OCI-LY3 (cell line): Measurements from ENCODE around the gene KDM1A.
A peak's percentile ranks its signal among the peaks of the same experiment; 100 is the strongest.

ENCODE experiments used
- H2AFZ ChIP-seq: fragments of 200-600, 300-600 bp; shearing (Covaris generic); 2 replicates; pipeline ENCODE4 v1.6.0; 2014; ENCODE audit warnings: antibody characterized with exemption, low read depth, low read length
- H3K27ac ChIP-seq: fragments of 200-600, 300-600 bp; sonication (generic); 2 replicates; pipeline ENCODE4 v1.5.1; 2014; ENCODE audit warnings: mild to moderate bottlenecking, low read length, moderate library complexity, mixed read lengths
- H3K27me3 ChIP-seq: fragments of 200-600, 300-600 bp; sonication (generic); 2 replicates; pipeline ENCODE4 v1.6.1; 2014; ENCODE audit warnings: low read depth, low read length, mixed read lengths
- H3K36me3 ChIP-seq: fragments of 200-600, 300-600 bp; sonication (generic); replicated peaks from 2 replicates; pipeline ENCODE3; 2014; ENCODE audit warnings: low read depth, low read length, mixed read lengths
- H3K4me1 ChIP-seq: fragments of 300-600, 200-600 bp; sonication (generic); 2 replicates; pipeline ENCODE4 v1.6.1; 2014; ENCODE audit warnings: low read length, mixed read lengths
- H3K4me2 ChIP-seq: fragments of 200-600, 300-600 bp; sonication (generic); 2 replicates; pipeline ENCODE4 v1.6.1; 2014; ENCODE audit warnings: low read length, mixed read lengths
- H3K4me3 ChIP-seq: fragments of 300-600, 200-600 bp; sonication (generic); 2 replicates; pipeline ENCODE4 v1.5.1; 2014; ENCODE audit warnings: antibody characterized with exemption, mild to moderate bottlenecking, low read length, moderate library complexity
- H3K79me2 ChIP-seq: fragments of 300-600, 200-600 bp; shearing (Covaris generic); 2 replicates; pipeline ENCODE4 v1.6.1; 2014; ENCODE audit warnings: mild to moderate bottlenecking, low read length, mixed read lengths
- H3K9ac ChIP-seq: fragments of 300-600, 200-600 bp; shearing (Covaris generic); 2 replicates; pipeline ENCODE4 v1.6.0; 2014; ENCODE audit warnings: mild to moderate bottlenecking, low read length, moderate library complexity
- H3K9me3 ChIP-seq: fragments of 200-600, 300-600 bp; shearing (Covaris generic); 2 replicates; pipeline ENCODE4 v1.6.1; 2014; ENCODE audit warnings: low read length, mixed read lengths; ENCODE audit not compliant: insufficient read depth
- H4K20me1 ChIP-seq: fragments of 200-600, 300-600 bp; sonication (generic); 2 replicates; pipeline ENCODE4 v1.6.1; 2016; ENCODE audit warnings: low read length, mixed read lengths; ENCODE audit not compliant: insufficient read depth
- EZH2phosphoT487 ChIP-seq: fragments of 200-600 bp; shearing (Covaris generic); IDR thresholded peaks from 2 replicates; pipeline ENCODE4 v1.6.1; 2018; ENCODE audit warnings: antibody characterized with exemption, mixed run types, low read depth
- TF ChIP-seq, protein P1 (sequence below): fragments of 200-600, 300-600 bp; sonication (generic); IDR thresholded peaks from 2 replicates; pipeline ENCODE4 v1.5.1; 2014; ENCODE audit warnings: antibody characterized with exemption, low read length, low read depth

KDM1A gene

DNA sequence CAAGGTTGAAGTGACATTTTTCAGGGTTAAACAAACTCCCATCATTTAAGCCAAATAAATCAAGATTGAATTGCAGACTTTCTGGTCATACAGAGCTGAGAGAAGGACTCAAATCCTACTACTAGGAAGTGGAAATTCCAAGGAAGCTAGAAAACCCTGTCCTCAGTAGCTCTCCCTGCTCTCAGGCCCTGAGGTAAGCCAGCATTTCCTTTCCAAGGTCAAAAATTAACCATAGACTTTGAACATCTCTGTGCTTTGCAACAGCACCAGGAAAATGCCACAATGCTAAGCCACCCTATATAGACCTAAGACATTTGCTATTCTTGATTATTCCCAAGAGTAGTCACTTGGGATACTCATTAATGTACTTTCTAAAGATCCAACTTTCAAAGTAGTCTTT, 104.3 kb downstream of the KDM1A start:
- no peak overlapping the region for H3K27ac ChIP-seq
- peaks cover 4% of the 10 kb centered on the region; the same call in 1 of the 2 replicates for H3K79me2 ChIP-seq
- H2AFZ ChIP-seq, result no peak overlapping the region
- no peaks in the 10 kb centered on the region for H3K36me3 ChIP-seq
- peaks cover 13% of the 10 kb centered on the region for H3K4me1 ChIP-seq
- no peak overlapping the region for H3K4me2 ChIP-seq
- H4K20me1 ChIP-seq, result no peaks in the 10 kb centered on the region
- H3K4me3 ChIP-seq, result no peak overlapping the region
- H3K27me3 ChIP-seq, result no peaks in the 10 kb centered on the region
- H3K9me3 ChIP-seq, result no peaks in the 10 kb centered on the region
- H3K9ac ChIP-seq, result no peak overlapping the region
- TF ChIP-seq, protein P1, sequence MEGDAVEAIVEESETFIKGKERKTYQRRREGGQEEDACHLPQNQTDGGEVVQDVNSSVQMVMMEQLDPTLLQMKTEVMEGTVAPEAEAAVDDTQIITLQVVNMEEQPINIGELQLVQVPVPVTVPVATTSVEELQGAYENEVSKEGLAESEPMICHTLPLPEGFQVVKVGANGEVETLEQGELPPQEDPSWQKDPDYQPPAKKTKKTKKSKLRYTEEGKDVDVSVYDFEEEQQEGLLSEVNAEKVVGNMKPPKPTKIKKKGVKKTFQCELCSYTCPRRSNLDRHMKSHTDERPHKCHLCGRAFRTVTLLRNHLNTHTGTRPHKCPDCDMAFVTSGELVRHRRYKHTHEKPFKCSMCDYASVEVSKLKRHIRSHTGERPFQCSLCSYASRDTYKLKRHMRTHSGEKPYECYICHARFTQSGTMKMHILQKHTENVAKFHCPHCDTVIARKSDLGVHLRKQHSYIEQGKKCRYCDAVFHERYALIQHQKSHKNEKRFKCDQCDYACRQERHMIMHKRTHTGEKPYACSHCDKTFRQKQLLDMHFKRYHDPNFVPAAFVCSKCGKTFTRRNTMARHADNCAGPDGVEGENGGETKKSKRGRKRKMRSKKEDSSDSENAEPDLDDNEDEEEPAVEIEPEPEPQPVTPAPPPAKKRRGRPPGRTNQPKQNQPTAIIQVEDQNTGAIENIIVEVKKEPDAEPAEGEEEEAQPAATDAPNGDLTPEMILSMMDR, result no peak
- no peak for TF ChIP-seq EZH2phosphoT487

DNA sequence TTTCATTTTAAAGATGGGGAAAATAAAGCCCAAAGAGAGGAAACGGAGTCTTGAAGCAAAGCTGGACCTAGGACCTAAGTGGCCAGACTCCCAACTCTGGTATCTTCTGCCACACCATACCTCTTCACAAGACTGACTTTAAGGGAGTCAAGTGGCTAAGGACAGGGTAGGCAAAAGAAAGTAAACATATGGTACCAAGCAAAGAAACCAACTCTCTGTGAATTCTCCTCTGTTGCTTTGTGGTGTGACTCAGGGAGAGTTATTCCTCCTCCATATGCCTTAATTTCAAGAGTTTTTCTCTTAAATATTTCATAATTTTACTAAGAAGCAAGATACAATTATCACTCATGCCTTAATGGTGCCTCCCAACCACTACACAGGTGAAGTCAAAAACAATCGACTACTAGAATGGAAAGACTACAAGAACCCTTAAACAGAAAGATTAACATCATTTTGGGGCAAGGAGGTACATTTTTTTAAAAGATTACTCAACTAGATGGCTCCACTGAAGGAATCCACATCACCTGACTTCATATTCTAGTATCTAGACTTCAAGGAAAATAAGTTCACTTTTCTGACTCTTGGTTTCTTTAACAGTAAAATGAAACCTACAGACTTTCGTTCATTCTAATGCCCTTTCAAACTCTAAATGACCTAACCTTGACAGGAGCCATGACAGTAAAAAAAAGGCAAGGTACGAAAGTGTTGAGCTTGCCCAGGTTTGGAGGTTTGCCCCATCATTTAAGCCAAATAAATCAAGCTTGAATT, 105.2 kb downstream of the KDM1A start:
- H3K79me2 ChIP-seq, result peaks cover 4% of the 10 kb centered on the region; the same call in 1 of the 2 replicates

DNA sequence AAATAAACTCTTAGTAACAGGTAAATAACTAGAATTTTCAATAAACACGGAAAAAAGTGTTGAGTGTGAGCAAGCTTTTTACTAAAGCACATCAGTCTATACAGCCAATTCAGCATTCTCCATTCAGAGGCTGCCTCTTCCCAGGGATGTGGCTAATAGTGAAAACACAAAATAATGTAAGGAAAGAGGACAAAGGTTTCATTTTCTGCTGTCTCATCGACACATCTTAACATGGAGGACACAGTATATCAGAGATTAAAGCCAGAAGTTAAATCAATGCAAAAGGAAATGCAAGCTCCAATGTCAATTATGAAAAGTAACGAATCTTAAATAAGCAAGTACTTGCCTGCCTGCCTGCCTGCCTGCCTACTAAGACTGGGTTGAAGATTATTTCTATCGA, 106.2 kb downstream of the KDM1A start:
- Histone ChIP-seq H2AFZ (no peak overlapping the region), H3K4me3 (no peak overlapping the region), H3K9me3 (no peaks in the 10 kb centered on the region), H3K4me2 (no peak overlapping the region), H3K4me1 (peaks cover 9% of the 10 kb centered on the region; the same call in 1 of the 2 replicates), H3K27me3 (no peaks in the 10 kb centered on the region), H3K36me3 (no peaks in the 10 kb centered on the region), H4K20me1 (no peaks in the 10 kb centered on the region), H3K79me2 (peaks cover 4% of the 10 kb centered on the region; the same call in 1 of the 2 replicates), H3K27ac (no peak overlapping the region), H3K9ac (no peak overlapping the region)
- TF ChIP-seq EZH2phosphoT487, result no peak
- TF ChIP-seq, protein P1, result no peak

More for the DNA sequence above, 105.2 kb downstream of the KDM1A start:
- peaks cover 10% of the 10 kb centered on the region for H3K4me1 ChIP-seq
- no peaks in the 10 kb centered on the region for H4K20me1 ChIP-seq
- H3K9me3 ChIP-seq, result no peaks in the 10 kb centered on the region
- H3K9ac ChIP-seq, result no peak overlapping the region
- TF ChIP-seq, protein P1, result no peak
- no peak for TF ChIP-seq EZH2phosphoT487
- H3K4me2 ChIP-seq, result 0 out of 2 replicates have a peak overlapping the region, but pooled peaks have one; percentile 3
- H3K4me3 ChIP-seq, result no peak overlapping the region
- H3K27me3 ChIP-seq, result no peaks in the 10 kb centered on the region
- no peak overlapping the region for H3K27ac ChIP-seq
- H2AFZ ChIP-seq, result no peak overlapping the region
- no peaks in the 10 kb centered on the region for H3K36me3 ChIP-seq

DNA sequence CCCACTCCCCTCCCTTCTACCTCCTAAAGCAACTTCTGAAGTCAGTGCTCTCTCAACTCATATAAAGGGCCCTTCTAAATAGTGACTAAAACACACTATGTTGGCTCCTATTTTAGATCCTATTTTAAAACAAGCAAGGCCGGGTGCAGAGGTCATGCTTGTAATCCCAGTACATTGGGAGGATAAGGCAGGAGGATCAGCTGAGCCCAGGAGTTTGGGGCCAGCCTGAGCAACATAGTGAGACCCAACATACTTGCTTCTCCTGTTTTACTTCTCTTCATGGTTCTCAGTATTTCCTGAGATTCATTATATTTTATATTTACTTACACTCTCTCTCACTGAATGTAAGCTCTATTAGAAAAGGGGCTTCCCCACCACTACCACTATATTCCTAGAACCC, 106.9 kb downstream of the KDM1A start:
- H3K27ac ChIP-seq, result no peak overlapping the region
- no peak overlapping the region for H3K4me3 ChIP-seq
- H3K9ac ChIP-seq, result no peak overlapping the region
- H4K20me1 ChIP-seq, result no peaks in the 10 kb centered on the region
- H3K4me1 ChIP-seq, result peaks cover 9% of the 10 kb centered on the region; the same call in 1 of the 2 replicates
- no peaks in the 10 kb centered on the region for H3K9me3 ChIP-seq
- peaks cover 4% of the 10 kb centered on the region; the same call in 1 of the 2 replicates for H3K79me2 ChIP-seq
- H3K36me3 ChIP-seq, result no peaks in the 10 kb centered on the region
- TF ChIP-seq, protein P1, result no peak
- no peak for TF ChIP-seq EZH2phosphoT487
- no peak overlapping the region for H2AFZ ChIP-seq
- no peaks in the 10 kb centered on the region for H3K27me3 ChIP-seq
- H3K4me2 ChIP-seq, result no peak overlapping the region
